Measurements from ENCODE around the gene TRIO.

Gene TRIO

GRCh38 chr5:14482085-14482484, 338.9 kb downstream of the TRIO start (continued):
- TF ChIP-seq, protein P1, sequence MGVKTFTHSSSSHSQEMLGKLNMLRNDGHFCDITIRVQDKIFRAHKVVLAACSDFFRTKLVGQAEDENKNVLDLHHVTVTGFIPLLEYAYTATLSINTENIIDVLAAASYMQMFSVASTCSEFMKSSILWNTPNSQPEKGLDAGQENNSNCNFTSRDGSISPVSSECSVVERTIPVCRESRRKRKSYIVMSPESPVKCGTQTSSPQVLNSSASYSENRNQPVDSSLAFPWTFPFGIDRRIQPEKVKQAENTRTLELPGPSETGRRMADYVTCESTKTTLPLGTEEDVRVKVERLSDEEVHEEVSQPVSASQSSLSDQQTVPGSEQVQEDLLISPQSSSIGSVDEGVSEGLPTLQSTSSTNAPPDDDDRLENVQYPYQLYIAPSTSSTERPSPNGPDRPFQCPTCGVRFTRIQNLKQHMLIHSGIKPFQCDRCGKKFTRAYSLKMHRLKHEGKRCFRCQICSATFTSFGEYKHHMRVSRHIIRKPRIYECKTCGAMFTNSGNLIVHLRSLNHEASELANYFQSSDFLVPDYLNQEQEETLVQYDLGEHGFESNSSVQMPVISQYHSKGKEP (tag by site-specific recombination; IDR thresholded peaks at IDR 0.05): no peak

- Histone ChIP-seq H3K9me3 (ENCODE audit: control insufficient read depth, insufficient read depth, low read depth, low read length) (no peaks in the 10 kb centered on the region), H3K4me1 (ENCODE audit: control insufficient read depth, insufficient read depth, low read length) (no peaks in the 10 kb centered on the region), H3K4me3 (ENCODE audit: low read depth, low read length) (no peak overlapping the region), H3K36me3 (ENCODE audit: control insufficient read depth in 2 of 2, insufficient read depth in 1 of 2, low read length in 2 of 2) (peaks cover 67 to 86% of the 10 kb centered on the region in 2 experiments), H3K27ac (ENCODE audit: extremely low read depth, low read depth, low read length) (no peak overlapping the region)
- ChIA-PET CTCF (no interaction called here), POLR2A (no interaction called here)
- TF ChIP-seq KLF1 (tag by site-specific recombination; IDR thresholded peaks at IDR 0.05) (peak; percentile 52), ZNF747 (tag by site-specific recombination; IDR thresholded peaks at IDR 0.05) (no peak)
Observed at GRCh38 chr5:14483504-14484157, 340.5 kb downstream of the TRIO start.

DNA sequence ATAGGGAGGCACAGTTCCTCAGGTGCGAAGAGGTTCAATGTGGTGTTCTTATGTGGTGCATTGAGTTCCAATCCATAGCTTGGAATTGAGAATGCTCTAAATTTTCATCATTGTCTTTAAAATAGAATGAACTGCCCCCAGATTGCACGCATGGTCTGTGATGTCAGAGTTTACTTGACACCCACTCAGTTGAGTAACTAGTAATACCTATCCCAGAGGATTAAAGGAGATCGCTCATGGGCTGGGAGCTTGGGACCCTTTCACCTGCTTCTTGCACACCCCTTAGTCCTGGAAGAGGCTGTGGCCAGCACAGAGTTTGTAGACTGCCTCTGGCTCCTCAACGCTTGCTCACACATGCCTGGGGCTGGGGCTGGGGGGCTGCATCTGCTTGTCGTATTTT, 343.3 kb downstream of the TRIO start:
- Histone ChIP-seq H3K36me3 (ENCODE audit: control insufficient read depth in 2 of 2, insufficient read depth in 1 of 2, low read length in 2 of 2) (peaks cover 48 to 86% of the 10 kb centered on the region in 2 experiments), H3K4me3 (ENCODE audit: low read depth, low read length) (no peak overlapping the region), H3K9me3 (ENCODE audit: control insufficient read depth, insufficient read depth, low read depth, low read length) (no peaks in the 10 kb centered on the region), H3K27ac (ENCODE audit: extremely low read depth, low read depth, low read length) (no peak overlapping the region), H3K4me1 (ENCODE audit: control insufficient read depth, insufficient read depth, low read length) (no peaks in the 10 kb centered on the region)
- POLR2A ChIA-PET: no interaction called here
- CTCF ChIA-PET: interaction anchor here (1.3 kb wide), 1 partner anchor 87 kb away, joined by 6 read pairs; no protein-coding TSS in a partner anchor
- TF ChIP-seq ZNF600 (tag by site-specific recombination; IDR thresholded peaks at IDR 0.05) (no peak), ZNF654 (tag by site-specific recombination; IDR thresholded peaks at IDR 0.05; ENCODE audit: low read depth) (no peak), GLIS2 (tag by site-specific recombination; IDR thresholded peaks at IDR 0.05) (no peak), ZNF433 (tag by site-specific recombination; IDR thresholded peaks at IDR 0.05; ENCODE audit: low read depth) (no peak), ZSCAN23 (tag by site-specific recombination; IDR thresholded peaks at IDR 0.05) (no peak), TRIM28 (IDR thresholded peaks at IDR 0.05; ENCODE audit: borderline replicate concordance, low read length) (no peak), ZNF521 (tag by site-specific recombination; IDR thresholded peaks at IDR 0.05) (no peak), ZNF335 (tag by site-specific recombination; conservative IDR thresholded peaks at IDR 0.05) (no peak)
- TF ChIP-seq, protein P2, sequence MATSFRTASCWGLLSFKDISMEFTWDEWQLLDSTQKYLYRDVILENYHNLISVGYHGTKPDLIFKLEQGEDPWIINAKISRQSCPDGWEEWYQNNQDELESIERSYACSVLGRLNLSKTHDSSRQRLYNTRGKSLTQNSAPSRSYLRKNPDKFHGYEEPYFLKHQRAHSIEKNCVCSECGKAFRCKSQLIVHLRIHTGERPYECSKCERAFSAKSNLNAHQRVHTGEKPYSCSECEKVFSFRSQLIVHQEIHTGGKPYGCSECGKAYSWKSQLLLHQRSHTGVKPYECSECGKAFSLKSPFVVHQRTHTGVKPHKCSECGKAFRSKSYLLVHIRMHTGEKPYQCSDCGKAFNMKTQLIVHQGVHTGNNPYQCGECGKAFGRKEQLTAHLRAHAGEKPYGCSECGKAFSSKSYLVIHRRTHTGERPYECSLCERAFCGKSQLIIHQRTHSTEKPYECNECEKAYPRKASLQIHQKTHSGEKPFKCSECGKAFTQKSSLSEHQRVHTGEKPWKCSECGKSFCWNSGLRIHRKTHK (tag by site-specific recombination; IDR thresholded peaks at IDR 0.05): no peak

DNA sequence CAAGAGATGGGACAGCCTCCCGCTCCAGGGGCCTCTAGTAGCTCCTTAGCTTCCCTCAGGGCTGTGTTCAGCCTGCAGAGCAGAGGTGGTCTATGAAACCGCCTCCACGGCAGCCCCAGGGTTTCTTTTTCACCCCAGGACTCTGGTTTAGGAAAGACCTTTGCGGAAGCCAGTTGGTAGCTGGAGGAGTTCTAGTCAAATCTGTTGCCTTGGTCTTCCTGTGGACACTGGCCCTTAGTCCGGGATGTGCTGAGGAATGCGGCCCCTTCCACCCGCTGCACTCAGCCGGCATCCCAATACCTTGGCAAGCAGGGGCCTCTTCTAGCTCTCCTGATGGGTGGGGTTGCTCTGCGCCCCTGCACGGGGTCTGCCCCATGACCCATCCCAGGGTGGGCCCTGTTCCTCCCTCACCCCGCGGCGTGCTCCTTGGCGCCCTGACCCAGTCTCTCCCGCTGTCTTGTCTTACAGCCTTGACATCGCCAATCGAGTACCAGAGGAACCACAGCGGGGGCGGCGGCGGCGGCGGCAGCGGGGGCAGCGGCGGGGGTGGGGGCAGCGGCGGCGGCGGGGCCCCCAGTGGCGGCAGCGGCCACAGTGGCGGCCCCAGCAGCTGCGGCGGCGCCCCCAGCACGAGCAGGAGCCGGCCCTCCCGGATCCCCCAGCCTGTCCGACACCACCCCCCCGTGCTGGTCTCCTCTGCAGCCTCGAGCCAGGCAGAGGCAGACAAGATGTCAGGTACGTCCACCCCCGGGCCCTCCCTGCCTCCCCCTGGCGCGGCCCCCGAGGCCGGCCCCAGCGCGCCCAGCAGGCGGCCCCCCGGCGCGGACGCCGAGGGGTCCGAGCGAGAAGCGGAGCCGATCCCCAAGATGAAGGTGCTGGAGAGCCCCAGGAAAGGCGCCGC, 344.1 kb downstream of the TRIO start:
- CTCF ChIA-PET: interaction anchor here (1.3 kb wide), 1 partner anchor 88 kb away, joined by 6 read pairs; no protein-coding TSS in a partner anchor
- Histone ChIP-seq H3K27ac (ENCODE audit: extremely low read depth, low read depth, low read length) (no peak overlapping the region), H3K36me3 (ENCODE audit: control insufficient read depth in 2 of 2, insufficient read depth in 1 of 2, low read length in 2 of 2) (peaks cover 46 to 86% of the 10 kb centered on the region in 2 experiments), H3K4me3 (ENCODE audit: low read depth, low read length) (no peak overlapping the region), H3K4me1 (ENCODE audit: control insufficient read depth, insufficient read depth, low read length) (no peaks in the 10 kb centered on the region), H3K9me3 (ENCODE audit: control insufficient read depth, insufficient read depth, low read depth, low read length) (no peaks in the 10 kb centered on the region)
- POLR2A ChIA-PET: no interaction called here
- TF ChIP-seq SALL2 (tag by site-specific recombination; IDR thresholded peaks at IDR 0.05; ENCODE audit: borderline replicate concordance): no peak
- no peak for TF ChIP-seq IKZF3 (tag by site-specific recombination; IDR thresholded peaks at IDR 0.05)
- no peak for TF ChIP-seq ZNF701 (tag by site-specific recombination; IDR thresholded peaks at IDR 0.05)
- no peak for TF ChIP-seq ZNF114 (tag by site-specific recombination; IDR thresholded peaks at IDR 0.05)
- no peak for TF ChIP-seq HOXC10 (CRISPR knock-in tag; IDR thresholded peaks at IDR 0.05)
- no peak for TF ChIP-seq ZNF660 (tag by site-specific recombination; IDR thresholded peaks at IDR 0.05)
- no peak for TF ChIP-seq SETDB1 (IDR thresholded peaks at IDR 0.05; ENCODE audit: insufficient read length, low read length)
- no peak for TF ChIP-seq GFI1B (tag by site-specific recombination; IDR thresholded peaks at IDR 0.05)
- TF ChIP-seq ZNF488 (tag by site-specific recombination; IDR thresholded peaks at IDR 0.05): no peak
- no peak for TF ChIP-seq ZNF335 (tag by site-specific recombination; conservative IDR thresholded peaks at IDR 0.05)
- no peak for TF ChIP-seq ZNF121 (tag by site-specific recombination; IDR thresholded peaks at IDR 0.05)
- TF ChIP-seq ZNF530 (tag by site-specific recombination; IDR thresholded peaks at IDR 0.05; ENCODE audit: low read depth): no peak
- TF ChIP-seq GLI4 (tag by site-specific recombination; IDR thresholded peaks at IDR 0.05): no peak
